ENCODE measurements around the gene MATN4. TPM values are rescaled to one million over a fixed set of nuclear protein-coding genes. Genes with fewer than 3 reads are reported as not detected.

The MATN4 gene
- total RNA-seq, 2 donors from 2014 or later = not detected

DNA sequence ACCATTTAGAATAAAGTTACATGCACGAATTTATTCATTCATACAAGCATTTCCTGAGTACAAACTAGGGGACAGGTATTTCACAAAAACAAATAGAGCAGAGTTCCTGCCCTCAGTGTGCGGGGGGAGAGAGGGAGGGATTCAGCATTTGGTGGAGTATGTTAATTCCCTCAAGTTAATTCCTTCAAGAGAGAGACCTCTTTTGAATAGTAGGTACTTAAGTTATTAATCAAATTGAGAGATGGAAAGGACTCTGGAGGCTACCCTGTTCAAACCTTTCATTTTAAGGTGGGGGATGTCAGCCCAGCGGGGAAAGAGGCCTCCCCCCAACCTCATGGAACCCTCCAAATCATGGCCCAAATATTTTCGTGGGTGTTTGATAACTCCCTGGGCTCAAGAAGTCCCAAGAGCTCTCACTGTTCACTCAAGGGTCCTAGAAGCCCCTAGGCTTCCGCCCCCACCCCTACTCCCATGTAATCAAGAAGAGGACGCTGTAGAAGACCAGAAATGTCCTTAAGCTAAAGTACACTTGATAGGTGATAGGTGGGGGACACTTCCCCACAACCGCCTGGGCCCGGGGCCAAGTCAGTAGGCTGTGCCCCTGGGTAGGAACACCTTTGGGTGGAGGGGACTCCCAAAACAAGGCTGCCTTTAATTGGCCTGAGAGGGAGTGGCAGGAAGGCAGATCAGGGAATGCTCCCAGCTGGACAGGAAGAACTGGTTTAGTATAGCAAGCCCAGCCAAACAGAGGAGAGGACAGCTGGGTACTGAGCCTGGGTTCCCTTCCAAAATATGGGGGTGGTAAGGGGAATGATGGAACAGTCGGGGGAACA lies 37.2 kb upstream of the MATN4 start:
- H3K36me3 ChIP-seq = peaks cover 8% of the 10 kb centered on the region
- H3K27me3 ChIP-seq = no peaks in the 10 kb centered on the region
- peak overlapping the region; percentile 69 to 76 for H3K4me3 ChIP-seq
- peaks cover 5 to 78% of the 10 kb centered on the region in 2 donors for H3K4me1 ChIP-seq
- H3K27ac ChIP-seq = peak overlapping the region; percentile 96 to 97
- DNase-seq (ENCODE audit: low spot score) = no peak
- TF ChIP-seq, protein P1, sequence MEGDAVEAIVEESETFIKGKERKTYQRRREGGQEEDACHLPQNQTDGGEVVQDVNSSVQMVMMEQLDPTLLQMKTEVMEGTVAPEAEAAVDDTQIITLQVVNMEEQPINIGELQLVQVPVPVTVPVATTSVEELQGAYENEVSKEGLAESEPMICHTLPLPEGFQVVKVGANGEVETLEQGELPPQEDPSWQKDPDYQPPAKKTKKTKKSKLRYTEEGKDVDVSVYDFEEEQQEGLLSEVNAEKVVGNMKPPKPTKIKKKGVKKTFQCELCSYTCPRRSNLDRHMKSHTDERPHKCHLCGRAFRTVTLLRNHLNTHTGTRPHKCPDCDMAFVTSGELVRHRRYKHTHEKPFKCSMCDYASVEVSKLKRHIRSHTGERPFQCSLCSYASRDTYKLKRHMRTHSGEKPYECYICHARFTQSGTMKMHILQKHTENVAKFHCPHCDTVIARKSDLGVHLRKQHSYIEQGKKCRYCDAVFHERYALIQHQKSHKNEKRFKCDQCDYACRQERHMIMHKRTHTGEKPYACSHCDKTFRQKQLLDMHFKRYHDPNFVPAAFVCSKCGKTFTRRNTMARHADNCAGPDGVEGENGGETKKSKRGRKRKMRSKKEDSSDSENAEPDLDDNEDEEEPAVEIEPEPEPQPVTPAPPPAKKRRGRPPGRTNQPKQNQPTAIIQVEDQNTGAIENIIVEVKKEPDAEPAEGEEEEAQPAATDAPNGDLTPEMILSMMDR (IDR thresholded peaks at IDR 0.05) = no peak
- H3K9me3 ChIP-seq = no peaks in the 10 kb centered on the region

DNA sequence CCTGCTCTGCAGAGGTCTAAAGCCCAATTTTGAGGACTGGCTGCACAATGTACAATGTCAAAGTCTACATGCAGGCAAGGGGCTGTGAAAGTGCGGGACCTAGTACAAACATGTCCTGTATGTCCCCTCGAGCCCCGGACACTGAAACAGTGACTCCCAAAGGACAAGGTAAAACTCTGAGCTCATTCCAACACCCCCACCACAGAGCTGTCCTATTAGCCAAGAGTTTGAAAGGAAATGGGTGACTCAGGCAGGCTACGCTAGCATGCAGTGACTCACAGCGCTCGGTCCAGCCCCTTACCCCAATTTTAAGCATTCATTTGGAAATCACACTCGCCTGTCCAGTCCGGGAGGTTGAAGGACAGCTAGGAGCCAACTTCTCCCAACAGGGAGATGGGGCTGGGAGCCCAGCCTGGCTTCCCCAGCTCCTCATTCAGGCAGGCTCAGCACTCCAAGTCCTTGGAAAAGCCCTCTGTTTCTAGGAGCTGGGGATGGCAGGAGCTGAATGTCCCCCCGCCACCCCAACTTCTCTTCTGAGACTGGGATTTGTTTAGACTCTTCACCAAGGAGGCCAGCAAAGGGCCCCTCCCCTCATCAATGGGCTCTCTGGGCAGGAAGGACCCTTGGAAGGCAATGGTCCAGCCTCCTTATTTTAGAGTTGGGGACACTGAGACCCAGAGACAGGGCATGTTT lies 36.2 kb upstream of the MATN4 start:
- Histone ChIP-seq H3K36me3 (peaks cover 19% of the 10 kb centered on the region), H3K27ac (peak overlapping the region; percentile 96 to 97), H3K9me3 (no peaks in the 10 kb centered on the region), H3K27me3 (no peaks in the 10 kb centered on the region), H3K4me1 (peaks cover 5 to 88% of the 10 kb centered on the region in 2 donors), H3K4me3 (peak overlapping the region; percentile 17 to 69)
- TF ChIP-seq, protein P1 (IDR thresholded peaks at IDR 0.05) = no peak
- DNase-seq (ENCODE audit: low spot score) = peak; percentile 91

DNA sequence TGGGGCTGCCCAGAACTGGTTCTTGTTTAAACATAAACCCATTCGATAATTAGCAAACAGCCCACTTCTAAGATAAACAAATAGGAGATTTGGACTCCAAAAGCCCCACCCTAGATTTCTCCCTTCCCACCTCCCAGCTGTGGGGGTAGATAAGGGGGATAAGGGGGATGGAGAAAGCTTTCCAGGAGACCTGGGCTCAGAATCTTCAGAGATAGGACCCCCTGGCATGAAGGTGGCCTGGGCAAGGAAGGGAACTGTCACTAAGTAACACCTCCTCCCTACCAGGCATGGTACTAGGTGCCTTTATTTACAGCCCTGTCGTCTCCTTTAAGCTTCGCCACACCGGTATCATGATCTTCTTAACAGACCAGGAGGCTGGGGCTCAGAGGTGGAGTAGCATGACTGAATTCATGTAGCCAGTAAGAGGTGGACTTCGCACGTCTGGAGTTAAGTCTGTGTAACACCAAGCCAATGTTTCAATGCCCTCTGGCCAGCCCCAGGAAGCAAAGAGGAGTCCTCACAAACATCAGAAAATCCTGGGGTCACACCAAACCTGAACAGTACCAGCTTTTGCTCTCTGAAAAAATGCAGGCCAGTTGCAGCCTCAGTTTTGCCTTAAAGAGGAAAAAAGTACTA lies 35.6 kb upstream of the MATN4 start:
- Histone ChIP-seq H3K27ac (peak overlapping the region; percentile 96 to 97), H3K9me3 (no peaks in the 10 kb centered on the region), H3K4me3 (peak overlapping the region in 1 of 2 donors; percentile 69), H3K36me3 (peaks cover 21% of the 10 kb centered on the region), H3K4me1 (peaks cover 5 to 94% of the 10 kb centered on the region in 2 donors), H3K27me3 (no peaks in the 10 kb centered on the region)
- DNase-seq (ENCODE audit: low spot score) = no peak
- TF ChIP-seq, protein P1 (IDR thresholded peaks at IDR 0.05) = no peak

DNA sequence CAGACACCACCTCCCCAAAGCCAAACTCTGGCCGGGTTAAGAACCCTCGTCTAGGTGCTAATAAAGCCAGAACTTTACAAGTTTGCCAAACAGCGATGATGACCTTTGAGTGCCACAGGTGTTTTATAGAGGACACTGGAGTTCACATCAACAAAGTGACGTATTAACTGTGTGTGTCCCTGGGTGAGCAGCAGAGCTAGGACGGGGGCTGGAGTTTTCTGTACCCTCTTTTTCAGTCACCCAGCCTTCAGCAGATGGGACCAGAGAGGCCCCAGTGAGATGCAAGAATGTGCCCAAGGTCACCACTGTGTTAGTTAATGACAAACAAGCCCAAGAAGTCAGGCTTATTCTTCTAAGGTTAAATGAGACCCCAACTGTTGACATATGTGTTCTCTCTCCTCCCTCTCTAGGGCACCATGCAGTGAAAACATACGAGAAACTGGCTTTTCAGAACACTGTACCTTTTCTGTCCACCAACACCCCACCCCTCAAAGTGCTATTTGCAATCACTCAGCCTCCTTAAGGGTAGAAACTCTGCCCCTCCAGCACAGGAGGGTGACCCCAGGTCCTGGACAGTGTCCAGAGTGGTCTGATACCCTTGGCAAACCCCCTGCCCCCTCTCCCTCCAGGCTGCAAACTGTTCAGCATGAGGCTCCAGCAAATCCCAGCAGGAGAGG lies 34.9 kb upstream of the MATN4 start:
- H3K27me3 ChIP-seq = no peaks in the 10 kb centered on the region
- peaks cover 5 to 98% of the 10 kb centered on the region in 2 donors for H3K4me1 ChIP-seq
- H3K27ac ChIP-seq = peak overlapping the region; percentile 96 to 97
- TF ChIP-seq, protein P1 (IDR thresholded peaks at IDR 0.05) = no peak
- DNase-seq (ENCODE audit: low spot score) = no peak
- H3K36me3 ChIP-seq = peaks cover 21% of the 10 kb centered on the region
- no peaks in the 10 kb centered on the region for H3K9me3 ChIP-seq
- H3K4me3 ChIP-seq = no peak overlapping the region
